HEK293T (cell line): ENCODE results near the gene IKBKE.

Source experiments
- ARNT ChIP-seq: fragments of 450-650 bp; IDR thresholded peaks from 2 replicates; pipeline ENCODE4 v1.6.1; 2017; ENCODE audit warnings: mild to moderate bottlenecking
- BHLHE40 ChIP-seq: fragments of 450-650 bp; IDR thresholded peaks from 2 replicates; pipeline ENCODE4 v1.6.1; 2016; ENCODE audit warnings: mild to moderate bottlenecking, moderate library complexity, borderline replicate concordance
- ELF4 ChIP-seq: fragments of 450-650 bp; IDR thresholded peaks from 2 replicates; pipeline ENCODE4 v1.6.1; 2017; ENCODE audit warnings: antibody characterized with exemption
- FOXA1 ChIP-seq: fragments of 450-650 bp; IDR thresholded peaks from 2 replicates; pipeline ENCODE4 v1.6.1; 2016; ENCODE audit warnings: mild to moderate bottlenecking
- FOXK2 ChIP-seq: fragments of 450-650 bp; IDR thresholded peaks from 2 replicates; pipeline ENCODE4 v1.6.1; 2016; ENCODE audit warnings: mild to moderate bottlenecking
- FOXM1 ChIP-seq: fragments of 450-650 bp; IDR thresholded peaks from 2 replicates; pipeline ENCODE4 v1.6.1; 2017; ENCODE audit warnings: mild to moderate bottlenecking, borderline replicate concordance
- LEF1 ChIP-seq: fragments of 450-650 bp; IDR thresholded peaks from 2 replicates; pipeline ENCODE4 v1.6.1; 2017; ENCODE audit warnings: mild to moderate bottlenecking, borderline replicate concordance
- SUZ12 ChIP-seq: fragments of 450-650 bp; IDR thresholded peaks from 2 replicates; pipeline ENCODE4 v1.6.1; 2016; ENCODE audit warnings: mild to moderate bottlenecking
- TARDBP ChIP-seq: fragments of 450-650 bp; IDR thresholded peaks from 2 replicates; pipeline ENCODE4 v1.6.1; 2016
- ZNF384 ChIP-seq: fragments of 450-650 bp; IDR thresholded peaks from 2 replicates; pipeline ENCODE4 v1.6.1; 2016
- TF ChIP-seq, protein P1 (sequence below): fragments of 450-650 bp; IDR thresholded peaks from 2 replicates; pipeline ENCODE4 v1.6.1; 2016

DNA sequence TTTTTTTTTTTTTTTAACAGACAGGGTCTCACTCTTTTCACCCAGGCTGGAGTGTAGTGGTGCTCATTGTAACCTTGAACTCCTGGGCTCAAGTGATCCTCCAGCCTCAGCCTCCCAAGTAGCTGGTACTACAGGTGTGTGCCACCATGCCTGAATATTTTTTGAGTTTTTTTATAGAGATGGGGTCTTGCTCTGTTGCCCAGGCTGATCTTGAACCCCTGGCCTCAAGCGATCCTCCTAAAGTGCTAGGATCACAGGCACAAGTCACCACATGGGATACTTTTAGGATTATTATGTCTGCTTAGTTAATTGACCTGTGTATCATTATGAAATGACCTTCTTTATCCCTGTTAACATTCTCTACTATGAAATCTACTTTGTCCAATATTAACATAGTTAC, 75.1 kb downstream of the IKBKE start:
- TF ChIP-seq BHLHE40 (no peak), ARNT (no peak), LEF1 (no peak), ZNF384 (no peak), FOXM1 (no peak), TARDBP (no peak), FOXA1 (no peak), SUZ12 (no peak), ELF4 (no peak), FOXK2 (no peak)
- TF ChIP-seq, protein P1, sequence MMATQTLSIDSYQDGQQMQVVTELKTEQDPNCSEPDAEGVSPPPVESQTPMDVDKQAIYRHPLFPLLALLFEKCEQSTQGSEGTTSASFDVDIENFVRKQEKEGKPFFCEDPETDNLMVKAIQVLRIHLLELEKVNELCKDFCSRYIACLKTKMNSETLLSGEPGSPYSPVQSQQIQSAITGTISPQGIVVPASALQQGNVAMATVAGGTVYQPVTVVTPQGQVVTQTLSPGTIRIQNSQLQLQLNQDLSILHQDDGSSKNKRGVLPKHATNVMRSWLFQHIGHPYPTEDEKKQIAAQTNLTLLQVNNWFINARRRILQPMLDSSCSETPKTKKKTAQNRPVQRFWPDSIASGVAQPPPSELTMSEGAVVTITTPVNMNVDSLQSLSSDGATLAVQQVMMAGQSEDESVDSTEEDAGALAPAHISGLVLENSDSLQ = no peak
